MCF 10A (cell line): Measurements from ENCODE around the gene NT5C. TPM values are rescaled to one million over a fixed set of nuclear protein-coding genes. Genes with fewer than 3 reads are reported as not detected.

ENCODE experiments used
- BruUV-seq: library from RNA; stranded (reverse); fragments of 400-500 nt; replicated peaks from 2 replicates; lab custom pipeline; 2021; lab: Mats Ljungman, UMichigan
- CTCF ChIA-PET: fragments of 300-600 bp; sonication (Branson Sonifier 250); formaldehyde crosslinking; extraction: SDS; loops from one replicate; lab custom pipeline; 2021; ENCODE audit warnings: antibody characterized with exemption, inconsistent platforms; lab: Yijun Ruan, JAX
- POLR2A ChIA-PET: fragments of 300-600, 350-650 bp; sonication (Branson Sonifier 250); formaldehyde crosslinking; extraction: SDS; loops from one replicate; lab custom pipeline; 2020; ENCODE audit warnings: antibody characterized with exemption, inconsistent platforms; lab: Yijun Ruan, JAX
- DNase-seq: peaks from one replicate; pipeline ENCODE4 v3.0.0-alpha.2; 2018; ENCODE audit not compliant: unreplicated experiment
- H3K27ac Mint-ChIP-seq: one replicate; pipeline ENCODE4 v1.8.0; 2022; ENCODE audit warnings: mild to moderate bottlenecking, low read depth, mixed read lengths; ENCODE audit not compliant: unreplicated experiment
- H3K27me3 Mint-ChIP-seq: one replicate; pipeline ENCODE4 v1.8.0; 2022; ENCODE audit warnings: mixed read lengths; ENCODE audit not compliant: insufficient read depth, unreplicated experiment
- H3K36me3 Mint-ChIP-seq: one replicate; pipeline ENCODE4 v1.8.0; 2022; ENCODE audit warnings: mild to moderate bottlenecking, moderate library complexity, mixed read lengths; ENCODE audit not compliant: insufficient read depth, unreplicated experiment
- H3K4me1 Mint-ChIP-seq: one replicate; pipeline ENCODE4 v1.8.0; 2022; ENCODE audit warnings: mixed read lengths; ENCODE audit not compliant: insufficient read depth, unreplicated experiment
- H3K4me3 Mint-ChIP-seq: one replicate; pipeline ENCODE4 v1.8.0; 2022; ENCODE audit warnings: mild to moderate bottlenecking, moderate library complexity, mixed read lengths; ENCODE audit not compliant: unreplicated experiment
- H3K9me3 Mint-ChIP-seq: one replicate; pipeline ENCODE4 v1.8.0; 2022; ENCODE audit warnings: mixed read lengths; ENCODE audit not compliant: unreplicated experiment
- intact Hi-C: fragments of 100-400 bp; cut with micrococcal nuclease; formaldehyde crosslinking; loops from 2 replicates; pipeline ENCODE4 v1.14.1; 2022
- total RNA-seq: library from RNA; stranded (reverse); gene quantifications from 2 replicates; pipeline ENCODE4 v1.2.3, GENCODE V29; 2022
- TF ChIP-seq, protein P1 (sequence below): fragments of 200-600 bp; IDR thresholded peaks from one replicate; pipeline ENCODE4 v1.8.0; 2022; ENCODE audit warnings: antibody characterized with exemption, mild to moderate bottlenecking; ENCODE audit not compliant: unreplicated experiment

Gene NT5C
- total RNA-seq, 1 experiment from 2014 or later = 113 TPM

DNA sequence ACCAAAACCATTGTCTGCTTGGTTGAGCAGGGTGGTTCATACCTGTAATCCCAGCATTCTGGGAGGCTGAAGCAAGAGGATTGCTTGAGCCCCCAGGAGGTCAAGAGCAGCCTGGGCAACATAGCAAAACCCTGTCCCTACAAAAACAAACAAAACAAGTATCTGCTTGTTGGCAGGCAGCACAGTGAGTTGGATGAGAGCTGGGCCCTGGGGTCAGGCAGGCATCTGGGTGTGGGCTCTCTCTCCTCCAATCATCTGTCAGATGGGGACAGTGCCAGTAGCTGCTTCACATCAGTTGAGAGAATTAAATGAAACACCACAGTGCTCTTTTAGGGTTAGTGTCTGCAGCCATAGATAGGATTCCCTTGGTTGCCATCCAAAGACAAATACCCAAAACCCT lies 16.0 kb downstream of the NT5C start:
- BruUV-seq = no TSS peak

DNA sequence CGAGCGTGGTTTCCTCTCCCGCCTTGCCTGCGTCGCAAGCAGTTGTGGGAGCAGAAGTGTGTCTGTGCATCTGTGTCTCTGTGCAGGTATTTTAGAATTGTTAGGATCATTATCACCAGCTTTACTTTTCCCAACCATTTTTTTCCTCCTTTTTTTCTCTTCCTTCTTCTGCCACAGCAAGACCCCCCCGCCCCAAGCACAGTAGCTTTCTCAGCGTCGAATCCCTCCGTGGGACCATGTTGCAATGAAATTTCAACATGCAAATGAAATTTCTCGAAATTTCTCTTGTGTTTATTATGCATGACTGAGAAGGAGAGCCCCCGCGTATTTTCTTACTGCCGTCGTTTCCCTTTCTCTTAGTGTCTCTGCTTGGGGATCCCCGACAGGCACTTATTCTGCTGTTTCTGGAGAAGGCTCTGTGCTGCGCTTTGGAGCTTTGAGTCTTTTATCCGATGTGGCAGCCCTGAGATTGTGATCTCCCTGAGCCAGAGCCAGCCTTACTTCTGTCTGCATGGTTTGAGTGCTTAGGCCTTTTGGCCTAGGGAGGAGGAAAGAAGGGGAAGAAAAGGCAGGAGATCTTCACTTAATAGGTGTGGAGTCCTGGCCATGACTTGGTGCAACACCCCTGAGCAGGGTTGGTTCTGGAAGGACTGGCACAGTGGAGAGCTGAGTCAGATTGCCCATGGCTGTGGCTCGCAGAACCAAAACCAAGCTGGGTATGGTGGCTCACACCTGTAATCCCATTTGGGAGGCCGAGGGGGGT lies 16.8 kb downstream of the NT5C start:
- no peak for DNase-seq
- Mint-ChIP-seq H3K27ac (peak overlapping the region; percentile 21), H3K4me3 (peak overlapping the region; percentile 55), H3K9me3 (no peaks in the 10 kb centered on the region), H3K27me3 (no peaks in the 10 kb centered on the region), H3K36me3 (peaks cover 18% of the 10 kb centered on the region), H3K4me1 (peaks cover 17% of the 10 kb centered on the region)
- CTCF ChIA-PET = interaction anchor here (0.7 to 9.5 kb wide), 50 partner anchors 10 to 208 kb away, joined by 3 to 136 read pairs (median 6); partner anchors contain the start of genes JPT1, MRPL58, NT5C and SUMO2
- intact Hi-C loops = loop anchor here (1.0 to 5.0 kb wide), 5 partner anchors 17 to 298 kb away; partner anchors contain the start of gene NT5C
- TF ChIP-seq, protein P1, sequence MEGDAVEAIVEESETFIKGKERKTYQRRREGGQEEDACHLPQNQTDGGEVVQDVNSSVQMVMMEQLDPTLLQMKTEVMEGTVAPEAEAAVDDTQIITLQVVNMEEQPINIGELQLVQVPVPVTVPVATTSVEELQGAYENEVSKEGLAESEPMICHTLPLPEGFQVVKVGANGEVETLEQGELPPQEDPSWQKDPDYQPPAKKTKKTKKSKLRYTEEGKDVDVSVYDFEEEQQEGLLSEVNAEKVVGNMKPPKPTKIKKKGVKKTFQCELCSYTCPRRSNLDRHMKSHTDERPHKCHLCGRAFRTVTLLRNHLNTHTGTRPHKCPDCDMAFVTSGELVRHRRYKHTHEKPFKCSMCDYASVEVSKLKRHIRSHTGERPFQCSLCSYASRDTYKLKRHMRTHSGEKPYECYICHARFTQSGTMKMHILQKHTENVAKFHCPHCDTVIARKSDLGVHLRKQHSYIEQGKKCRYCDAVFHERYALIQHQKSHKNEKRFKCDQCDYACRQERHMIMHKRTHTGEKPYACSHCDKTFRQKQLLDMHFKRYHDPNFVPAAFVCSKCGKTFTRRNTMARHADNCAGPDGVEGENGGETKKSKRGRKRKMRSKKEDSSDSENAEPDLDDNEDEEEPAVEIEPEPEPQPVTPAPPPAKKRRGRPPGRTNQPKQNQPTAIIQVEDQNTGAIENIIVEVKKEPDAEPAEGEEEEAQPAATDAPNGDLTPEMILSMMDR = no peak
- no TSS peak for BruUV-seq
- POLR2A ChIA-PET = interaction anchor here (0.7 to 5.5 kb wide), 23 partner anchors 9 to 123 kb away, joined by 3 to 37 read pairs (median 5); partner anchors contain the start of genes JPT1, MRPL58, NT5C and NUP85

More for the DNA sequence above, 16.0 kb downstream of the NT5C start:
- POLR2A ChIA-PET = interaction anchor here (0.9 to 5.5 kb wide), 12 partner anchors 9 to 90 kb away, joined by 3 to 37 read pairs (median 8); partner anchors contain the start of genes JPT1, NT5C and NUP85
- Mint-ChIP-seq H3K4me3 (no peak overlapping the region), H3K4me1 (peaks cover 17% of the 10 kb centered on the region), H3K27ac (no peak overlapping the region), H3K27me3 (no peaks in the 10 kb centered on the region), H3K9me3 (no peaks in the 10 kb centered on the region), H3K36me3 (peaks cover 26% of the 10 kb centered on the region)
- no peak for DNase-seq
- CTCF ChIA-PET = interaction anchor here (0.6 to 9.5 kb wide), 11 partner anchors 9 to 155 kb away, joined by 3 to 136 read pairs (median 24); partner anchors contain the start of gene NT5C
- TF ChIP-seq, protein P1 = no peak
- intact Hi-C loops = no loop called here

DNA sequence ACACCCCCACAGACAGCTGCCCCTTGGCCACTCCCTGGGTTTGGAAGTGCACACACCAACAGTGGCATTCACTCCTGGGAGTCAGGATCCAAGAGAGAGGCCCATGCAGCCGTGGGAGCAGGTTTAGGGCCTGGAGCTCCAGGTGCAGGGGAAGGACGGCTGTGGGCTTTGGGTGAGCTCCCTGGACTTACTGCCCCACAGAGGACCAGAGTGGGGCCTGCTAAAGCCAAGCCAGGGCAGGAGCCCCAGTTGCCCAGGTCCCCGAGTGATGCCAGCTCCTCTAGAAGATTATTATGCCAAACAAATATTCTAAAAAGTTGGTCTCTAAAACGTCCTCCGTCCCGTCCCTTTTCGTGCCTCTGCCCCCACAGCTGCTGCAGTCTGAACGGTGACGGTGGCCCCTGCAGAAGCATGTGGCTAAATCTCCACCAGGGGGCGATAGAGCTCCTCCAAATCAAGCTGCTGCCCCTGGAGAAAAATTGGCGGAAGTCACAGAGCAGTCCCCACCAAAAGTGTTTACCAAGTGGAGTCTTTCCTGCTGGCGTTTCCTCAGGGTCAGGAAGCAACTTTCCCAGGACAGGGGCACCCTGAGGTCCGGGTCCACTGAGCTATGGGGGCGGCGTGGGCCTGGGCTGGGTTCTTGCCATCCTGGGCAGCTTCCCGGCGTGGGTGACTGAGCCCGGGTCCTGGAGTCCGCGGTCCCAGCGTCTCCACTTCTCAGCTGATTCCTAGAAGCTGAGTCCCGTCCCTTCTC lies 17.6 kb downstream of the NT5C start:
- ChIA-PET CTCF (interaction anchor here (0.6 to 9.5 kb wide), 66 partner anchors 9 to 449 kb away, joined by 3 to 136 read pairs (median 4); partner anchors contain the start of genes JPT1, MRPL58, NT5C and SUMO2), POLR2A (interaction anchor here (0.6 to 5.5 kb wide), 25 partner anchors 10 to 124 kb away, joined by 3 to 37 read pairs (median 4); partner anchors contain the start of genes JPT1, MRPL58, NT5C and NUP85)
- no TSS peak for BruUV-seq
- Mint-ChIP-seq H3K27ac (peak overlapping the region; percentile 21), H3K9me3 (no peaks in the 10 kb centered on the region), H3K36me3 (peaks cover 18% of the 10 kb centered on the region), H3K27me3 (no peaks in the 10 kb centered on the region), H3K4me1 (peaks cover 17% of the 10 kb centered on the region), H3K4me3 (peak overlapping the region; percentile 55)
- intact Hi-C loops = loop anchor here (1.0 to 5.0 kb wide), 5 partner anchors 17 to 298 kb away; partner anchors contain the start of gene NT5C
- TF ChIP-seq, protein P1 = peak; percentile 84
- peak; percentile 87 for DNase-seq
